HEK293 (cell line): Measurements from ENCODE around the gene GPRC5B.

Experiments used
- GLI2 ChIP-seq: fragments of 450-650 bp; formaldehyde crosslinking; IDR thresholded peaks from 2 replicates; pipeline ENCODE4; 2017; ENCODE audit warnings: missing biosample characterization, missing genetic modification characterization, low read depth, borderline replicate concordance
- SETDB1 ChIP-seq: IDR thresholded peaks from one replicate; pipeline ENCODE4 v1.6.1; 2017; ENCODE audit warnings: mild to moderate bottlenecking, low read length, moderate library complexity, mixed read lengths; ENCODE audit not compliant: insufficient read length
- ZIC2 ChIP-seq: fragments of 450-650 bp; formaldehyde crosslinking; IDR thresholded peaks from 2 replicates; pipeline ENCODE4 v1.5.1; 2016; ENCODE audit warnings: missing biosample characterization, missing genetic modification characterization
- ZNF175 ChIP-seq: fragments of 450-650 bp; formaldehyde crosslinking; IDR thresholded peaks from 2 replicates; pipeline ENCODE4 v1.5.1; 2016; ENCODE audit warnings: missing biosample characterization, missing genetic modification characterization
- ZNF311 ChIP-seq: fragments of 450-650 bp; formaldehyde crosslinking; IDR thresholded peaks from 2 replicates; pipeline ENCODE4 v1.5.1; 2017; ENCODE audit warnings: missing biosample characterization, missing genetic modification characterization, borderline replicate concordance
- ZNF416 ChIP-seq: fragments of 450-650 bp; formaldehyde crosslinking; IDR thresholded peaks from 2 replicates; pipeline ENCODE4 v1.5.1; 2016; ENCODE audit warnings: missing biosample characterization, missing genetic modification characterization
- ZNF777 ChIP-seq: fragments of 450-650 bp; formaldehyde crosslinking; IDR thresholded peaks from 2 replicates; pipeline ENCODE4 v1.5.1; 2017; ENCODE audit warnings: missing biosample characterization, missing genetic modification characterization, borderline replicate concordance
- ZNF791 ChIP-seq: fragments of 450-650 bp; formaldehyde crosslinking; IDR thresholded peaks from 2 replicates; pipeline ENCODE4 v1.5.1; 2016; ENCODE audit warnings: missing biosample characterization, missing genetic modification characterization
- TF ChIP-seq, protein P1 (sequence below): fragments of 450-650 bp; formaldehyde crosslinking; IDR thresholded peaks from 2 replicates; pipeline ENCODE4 v1.5.1; 2016; ENCODE audit warnings: missing biosample characterization, missing genetic modification characterization
- TF ChIP-seq, protein P2 (sequence below): fragments of 450-650 bp; formaldehyde crosslinking; IDR thresholded peaks from 2 replicates; pipeline ENCODE4 v1.5.1; 2016; ENCODE audit warnings: missing biosample characterization, missing genetic modification characterization
- TF ChIP-seq, protein P3 (sequence below): fragments of 450-650 bp; formaldehyde crosslinking; IDR thresholded peaks from 2 replicates; pipeline ENCODE4 v1.5.1; 2016; ENCODE audit warnings: missing biosample characterization, missing genetic modification characterization
- TF ChIP-seq, protein P4 (sequence below): fragments of 450-650 bp; formaldehyde crosslinking; IDR thresholded peaks from 2 replicates; pipeline ENCODE4 v1.5.1; 2016; ENCODE audit warnings: missing biosample characterization, missing genetic modification characterization
- TF ChIP-seq, protein P5 (sequence below): fragments of 450-650 bp; formaldehyde crosslinking; IDR thresholded peaks from 2 replicates; pipeline ENCODE4 v1.5.1; 2016; ENCODE audit warnings: missing biosample characterization, missing genetic modification characterization, low read depth

DNA sequence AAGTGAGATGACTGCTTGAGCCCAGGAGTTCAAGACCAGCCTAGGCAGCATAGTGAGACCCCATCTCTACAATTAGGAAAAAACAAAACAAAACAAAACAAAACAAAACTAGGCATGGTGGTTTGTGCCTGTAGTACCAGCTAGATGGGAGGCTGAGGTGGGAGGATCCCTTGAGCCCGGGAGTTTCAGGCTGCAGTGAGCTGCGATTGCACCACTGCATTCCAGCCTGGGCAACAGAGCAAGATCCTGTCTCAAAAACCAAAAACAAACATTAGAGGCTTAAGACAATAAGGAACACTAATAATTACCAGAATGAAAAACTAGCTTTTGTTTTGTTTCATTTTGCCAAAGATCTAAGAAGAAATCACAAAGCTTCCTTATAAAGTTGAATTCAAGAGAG is 69.2 kb downstream of the GPRC5B start:
- TF ChIP-seq, protein P1, sequence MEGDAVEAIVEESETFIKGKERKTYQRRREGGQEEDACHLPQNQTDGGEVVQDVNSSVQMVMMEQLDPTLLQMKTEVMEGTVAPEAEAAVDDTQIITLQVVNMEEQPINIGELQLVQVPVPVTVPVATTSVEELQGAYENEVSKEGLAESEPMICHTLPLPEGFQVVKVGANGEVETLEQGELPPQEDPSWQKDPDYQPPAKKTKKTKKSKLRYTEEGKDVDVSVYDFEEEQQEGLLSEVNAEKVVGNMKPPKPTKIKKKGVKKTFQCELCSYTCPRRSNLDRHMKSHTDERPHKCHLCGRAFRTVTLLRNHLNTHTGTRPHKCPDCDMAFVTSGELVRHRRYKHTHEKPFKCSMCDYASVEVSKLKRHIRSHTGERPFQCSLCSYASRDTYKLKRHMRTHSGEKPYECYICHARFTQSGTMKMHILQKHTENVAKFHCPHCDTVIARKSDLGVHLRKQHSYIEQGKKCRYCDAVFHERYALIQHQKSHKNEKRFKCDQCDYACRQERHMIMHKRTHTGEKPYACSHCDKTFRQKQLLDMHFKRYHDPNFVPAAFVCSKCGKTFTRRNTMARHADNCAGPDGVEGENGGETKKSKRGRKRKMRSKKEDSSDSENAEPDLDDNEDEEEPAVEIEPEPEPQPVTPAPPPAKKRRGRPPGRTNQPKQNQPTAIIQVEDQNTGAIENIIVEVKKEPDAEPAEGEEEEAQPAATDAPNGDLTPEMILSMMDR (tag by site-specific recombination), result no peak
- no peak for TF ChIP-seq ZNF791 (tag by site-specific recombination)
- no peak for TF ChIP-seq ZNF311 (tag by site-specific recombination)
- no peak for TF ChIP-seq SETDB1
- TF ChIP-seq, protein P2, sequence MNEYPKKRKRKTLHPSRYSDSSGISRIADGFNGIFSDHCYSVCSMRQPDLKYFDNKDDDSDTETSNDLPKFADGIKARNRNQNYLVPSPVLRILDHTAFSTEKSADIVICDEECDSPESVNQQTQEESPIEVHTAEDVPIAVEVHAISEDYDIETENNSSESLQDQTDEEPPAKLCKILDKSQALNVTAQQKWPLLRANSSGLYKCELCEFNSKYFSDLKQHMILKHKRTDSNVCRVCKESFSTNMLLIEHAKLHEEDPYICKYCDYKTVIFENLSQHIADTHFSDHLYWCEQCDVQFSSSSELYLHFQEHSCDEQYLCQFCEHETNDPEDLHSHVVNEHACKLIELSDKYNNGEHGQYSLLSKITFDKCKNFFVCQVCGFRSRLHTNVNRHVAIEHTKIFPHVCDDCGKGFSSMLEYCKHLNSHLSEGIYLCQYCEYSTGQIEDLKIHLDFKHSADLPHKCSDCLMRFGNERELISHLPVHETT, result no peak
- TF ChIP-seq ZNF175 (tag by site-specific recombination), result no peak
- TF ChIP-seq, protein P3, sequence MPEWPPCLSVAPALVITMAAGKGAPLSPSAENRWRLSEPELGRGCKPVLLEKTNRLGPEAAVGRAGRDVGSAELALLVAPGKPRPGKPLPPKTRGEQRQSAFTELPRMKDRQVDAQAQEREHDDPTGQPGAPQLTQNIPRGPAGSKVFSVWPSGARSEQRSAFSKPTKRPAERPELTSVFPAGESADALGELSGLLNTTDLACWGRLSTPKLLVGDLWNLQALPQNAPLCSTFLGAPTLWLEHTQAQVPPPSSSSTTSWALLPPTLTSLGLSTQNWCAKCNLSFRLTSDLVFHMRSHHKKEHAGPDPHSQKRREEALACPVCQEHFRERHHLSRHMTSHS (tag by site-specific recombination), result no peak
- no peak for TF ChIP-seq ZIC2 (tag by site-specific recombination)
- no peak for TF ChIP-seq ZNF777 (tag by site-specific recombination)
- TF ChIP-seq, protein P4, sequence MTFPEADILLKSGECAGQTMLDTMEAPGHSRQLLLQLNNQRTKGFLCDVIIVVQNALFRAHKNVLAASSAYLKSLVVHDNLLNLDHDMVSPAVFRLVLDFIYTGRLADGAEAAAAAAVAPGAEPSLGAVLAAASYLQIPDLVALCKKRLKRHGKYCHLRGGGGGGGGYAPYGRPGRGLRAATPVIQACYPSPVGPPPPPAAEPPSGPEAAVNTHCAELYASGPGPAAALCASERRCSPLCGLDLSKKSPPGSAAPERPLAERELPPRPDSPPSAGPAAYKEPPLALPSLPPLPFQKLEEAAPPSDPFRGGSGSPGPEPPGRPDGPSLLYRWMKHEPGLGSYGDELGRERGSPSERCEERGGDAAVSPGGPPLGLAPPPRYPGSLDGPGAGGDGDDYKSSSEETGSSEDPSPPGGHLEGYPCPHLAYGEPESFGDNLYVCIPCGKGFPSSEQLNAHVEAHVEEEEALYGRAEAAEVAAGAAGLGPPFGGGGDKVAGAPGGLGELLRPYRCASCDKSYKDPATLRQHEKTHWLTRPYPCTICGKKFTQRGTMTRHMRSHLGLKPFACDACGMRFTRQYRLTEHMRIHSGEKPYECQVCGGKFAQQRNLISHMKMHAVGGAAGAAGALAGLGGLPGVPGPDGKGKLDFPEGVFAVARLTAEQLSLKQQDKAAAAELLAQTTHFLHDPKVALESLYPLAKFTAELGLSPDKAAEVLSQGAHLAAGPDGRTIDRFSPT, result no peak
- no peak for TF ChIP-seq GLI2 (tag by site-specific recombination)
- TF ChIP-seq, protein P5, sequence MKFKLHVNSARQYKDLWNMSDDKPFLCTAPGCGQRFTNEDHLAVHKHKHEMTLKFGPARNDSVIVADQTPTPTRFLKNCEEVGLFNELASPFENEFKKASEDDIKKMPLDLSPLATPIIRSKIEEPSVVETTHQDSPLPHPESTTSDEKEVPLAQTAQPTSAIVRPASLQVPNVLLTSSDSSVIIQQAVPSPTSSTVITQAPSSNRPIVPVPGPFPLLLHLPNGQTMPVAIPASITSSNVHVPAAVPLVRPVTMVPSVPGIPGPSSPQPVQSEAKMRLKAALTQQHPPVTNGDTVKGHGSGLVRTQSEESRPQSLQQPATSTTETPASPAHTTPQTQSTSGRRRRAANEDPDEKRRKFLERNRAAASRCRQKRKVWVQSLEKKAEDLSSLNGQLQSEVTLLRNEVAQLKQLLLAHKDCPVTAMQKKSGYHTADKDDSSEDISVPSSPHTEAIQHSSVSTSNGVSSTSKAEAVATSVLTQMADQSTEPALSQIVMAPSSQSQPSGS (tag by site-specific recombination), result no peak
- no peak for TF ChIP-seq ZNF416 (tag by site-specific recombination)
